HG03159 (cell line): ENCODE results near the gene SARDH.

ENCODE experiments used
- ATAC-seq: cut with Tn5 transposase; IDR thresholded peaks from one replicate; pipeline ENCODE4 v1.9.1; 2021; ENCODE audit warnings: mild to moderate bottlenecking, moderate library complexity; ENCODE audit not compliant: unreplicated experiment

The SARDH gene

GRCh38 chr9:133735415-133735775 lies 2.8 kb downstream of the SARDH start:
- ATAC-seq, result no peak

GRCh38 chr9:133734590-133735414 lies 3.4 kb downstream of the SARDH start:
- ATAC-seq, result no peak

- no peak for ATAC-seq
Observed at GRCh38 chr9:133733796-133734533, 4.2 kb downstream of the SARDH start.

- ATAC-seq, result no peak
Observed at GRCh38 chr9:133733421-133733795, 4.7 kb downstream of the SARDH start.

- no peak for ATAC-seq
Observed at GRCh38 chr9:133732639-133733408, 5.3 kb downstream of the SARDH start.

GRCh38 chr9:133731876-133732638 lies 6.1 kb downstream of the SARDH start:
- ATAC-seq, result no peak

GRCh38 chr9:133730994-133731715 lies 7.0 kb downstream of the SARDH start:
- ATAC-seq, result no peak

- ATAC-seq, result no peak
Observed at GRCh38 chr9:133729617-133730281, 8.4 kb downstream of the SARDH start.

- no peak for ATAC-seq
Observed at GRCh38 chr9:133728856-133729616, 9.1 kb downstream of the SARDH start.

- ATAC-seq, result no peak
Observed at GRCh38 chr9:133727876-133728441, 10.2 kb downstream of the SARDH start.

- ATAC-seq, result no peak
Observed at GRCh38 chr9:133727277-133727875, 10.8 kb downstream of the SARDH start.

GRCh38 chr9:133726401-133727276 lies 11.5 kb downstream of the SARDH start:
- ATAC-seq, result no peak

GRCh38 chr9:133725886-133726285 lies 12.3 kb downstream of the SARDH start:
- ATAC-seq, result no peak

- no peak for ATAC-seq
Observed at GRCh38 chr9:133718563-133719315, 19.4 kb downstream of the SARDH start.

GRCh38 chr9:133717113-133718031 lies 20.8 kb downstream of the SARDH start:
- ATAC-seq, result no peak
